ENCODE data around the gene OXCT2.
"Not testable (repeated sequence)": the region's sequence is repeated elsewhere in the genome, so short reads cannot be mapped to it uniquely, and the experiment has no call there.

- TF ChIP-seq CTCF, POLR2A (IDR thresholded peaks at IDR 0.05): not testable (repeated sequence)
Observed at GRCh38 chr1:39817091-39817932, 46.2 kb upstream of the OXCT2 start.
